ENCODE results near the gene ZBTB42.

GRCh38 chr14:104843442-104844305, 42.8 kb downstream of the ZBTB42 start:
- TF ChIP-seq POLR2A (IDR thresholded peaks at IDR 0.05), result no peak
- TF ChIP-seq, protein P1, sequence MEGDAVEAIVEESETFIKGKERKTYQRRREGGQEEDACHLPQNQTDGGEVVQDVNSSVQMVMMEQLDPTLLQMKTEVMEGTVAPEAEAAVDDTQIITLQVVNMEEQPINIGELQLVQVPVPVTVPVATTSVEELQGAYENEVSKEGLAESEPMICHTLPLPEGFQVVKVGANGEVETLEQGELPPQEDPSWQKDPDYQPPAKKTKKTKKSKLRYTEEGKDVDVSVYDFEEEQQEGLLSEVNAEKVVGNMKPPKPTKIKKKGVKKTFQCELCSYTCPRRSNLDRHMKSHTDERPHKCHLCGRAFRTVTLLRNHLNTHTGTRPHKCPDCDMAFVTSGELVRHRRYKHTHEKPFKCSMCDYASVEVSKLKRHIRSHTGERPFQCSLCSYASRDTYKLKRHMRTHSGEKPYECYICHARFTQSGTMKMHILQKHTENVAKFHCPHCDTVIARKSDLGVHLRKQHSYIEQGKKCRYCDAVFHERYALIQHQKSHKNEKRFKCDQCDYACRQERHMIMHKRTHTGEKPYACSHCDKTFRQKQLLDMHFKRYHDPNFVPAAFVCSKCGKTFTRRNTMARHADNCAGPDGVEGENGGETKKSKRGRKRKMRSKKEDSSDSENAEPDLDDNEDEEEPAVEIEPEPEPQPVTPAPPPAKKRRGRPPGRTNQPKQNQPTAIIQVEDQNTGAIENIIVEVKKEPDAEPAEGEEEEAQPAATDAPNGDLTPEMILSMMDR (IDR thresholded peaks at IDR 0.05), result no peak
- no peak for TF ChIP-seq POLR2AphosphoS5 (IDR thresholded peaks at IDR 0.05)
- TF ChIP-seq EP300 (IDR thresholded peaks at IDR 0.05), result no peak
